GM18498 (cell line): ENCODE measurements around the gene CHRNA1.

Source experiments
- ATAC-seq: cut with Tn5 transposase; IDR thresholded peaks from one replicate; pipeline ENCODE4 v1.9.1; 2021; ENCODE audit warnings: mild to moderate bottlenecking, moderate library complexity; ENCODE audit not compliant: unreplicated experiment

CHRNA1 gene

GRCh38 chr2:174784316-174784715 lies 20.0 kb upstream of the CHRNA1 start:
- no peak for ATAC-seq

GRCh38 chr2:174781996-174782395 lies 17.7 kb upstream of the CHRNA1 start:
- no peak for ATAC-seq

- no peak for ATAC-seq
Observed at GRCh38 chr2:174781298-174781697, 17.0 kb upstream of the CHRNA1 start.

DNA sequence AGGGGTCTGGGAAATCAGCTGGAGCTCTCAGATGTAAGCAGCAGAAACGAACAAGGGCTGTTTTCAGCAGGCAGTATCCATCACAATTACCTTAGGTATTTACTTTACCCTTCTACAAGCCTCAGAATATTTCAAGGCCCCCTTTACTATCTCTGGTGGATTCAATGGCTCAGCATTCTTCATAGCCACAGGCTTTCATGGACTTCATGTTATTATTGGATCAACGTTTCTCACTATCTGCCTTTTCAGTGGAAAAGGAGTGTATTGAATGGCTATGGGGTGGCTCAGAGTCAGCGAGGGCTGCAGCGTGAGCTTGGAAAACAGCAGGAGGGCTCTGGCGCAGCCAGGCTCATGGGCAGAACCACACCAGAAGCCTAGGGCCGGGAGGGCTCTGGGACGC lies 16.6 kb upstream of the CHRNA1 start:
- ATAC-seq, result no peak

- ATAC-seq, result no peak
Observed at GRCh38 chr2:174780191-174780840, 16.0 kb upstream of the CHRNA1 start.

GRCh38 chr2:174779361-174779928 lies 15.2 kb upstream of the CHRNA1 start:
- ATAC-seq, result no peak

GRCh38 chr2:174778085-174778981 lies 14.1 kb upstream of the CHRNA1 start:
- ATAC-seq, result no peak

DNA sequence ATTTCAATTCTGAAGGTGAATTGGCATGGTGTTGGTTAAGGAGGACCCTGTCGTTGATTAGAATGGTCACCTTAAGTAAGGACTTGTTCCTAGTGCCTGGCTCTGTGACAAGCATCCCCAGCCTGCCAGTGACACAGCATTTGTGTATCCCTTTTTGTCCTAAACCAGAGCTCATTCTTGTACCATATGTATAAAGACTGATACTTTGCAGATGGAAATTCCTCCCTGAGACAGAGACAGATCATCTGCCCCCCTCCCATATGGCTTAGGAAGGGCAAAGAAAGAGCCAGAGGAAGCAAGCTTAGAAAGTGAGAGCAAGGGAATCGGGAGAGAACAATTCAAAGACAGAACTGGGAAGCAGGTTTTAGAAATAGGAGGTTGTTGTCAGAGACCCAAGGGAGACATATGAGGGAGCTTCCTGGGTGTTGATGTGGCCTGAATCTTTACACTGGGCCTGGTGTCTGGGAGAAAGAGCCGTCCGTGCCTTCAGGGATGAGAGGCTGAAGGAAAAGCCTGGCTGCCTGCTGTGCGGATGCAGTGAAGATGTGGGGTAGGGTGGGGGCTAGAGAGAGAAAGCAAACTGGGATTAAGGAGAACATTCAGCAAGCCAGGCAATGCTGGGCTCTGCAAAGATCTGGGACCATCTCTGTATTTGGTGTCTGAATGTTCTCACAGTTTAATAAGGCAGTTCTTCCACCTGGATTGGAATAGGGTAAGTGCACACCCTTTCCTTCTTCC lies 13.2 kb upstream of the CHRNA1 start:
- no peak for ATAC-seq

DNA sequence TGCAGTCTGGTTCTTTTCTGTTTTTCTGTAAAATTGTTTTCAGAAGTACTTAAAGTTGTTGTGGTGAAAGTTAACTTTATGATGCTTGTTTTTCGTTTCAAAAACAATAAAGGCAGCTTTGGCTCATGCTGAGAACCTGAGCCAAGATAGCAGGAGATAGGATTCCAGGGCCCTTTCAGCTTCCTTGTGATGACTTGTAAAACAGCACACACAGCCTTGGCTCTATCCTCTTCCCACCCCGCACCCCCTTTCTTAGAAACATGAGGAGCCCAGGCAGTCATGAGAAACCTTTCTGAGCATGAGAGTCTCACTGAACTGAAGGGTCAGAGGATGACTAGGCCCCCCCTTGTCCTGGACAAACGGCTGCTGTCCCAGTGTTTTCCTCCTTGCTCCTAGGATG lies 12.4 kb upstream of the CHRNA1 start:
- no peak for ATAC-seq

- ATAC-seq, result no peak
Observed at GRCh38 chr2:174776223-174776622, 12.0 kb upstream of the CHRNA1 start.

DNA sequence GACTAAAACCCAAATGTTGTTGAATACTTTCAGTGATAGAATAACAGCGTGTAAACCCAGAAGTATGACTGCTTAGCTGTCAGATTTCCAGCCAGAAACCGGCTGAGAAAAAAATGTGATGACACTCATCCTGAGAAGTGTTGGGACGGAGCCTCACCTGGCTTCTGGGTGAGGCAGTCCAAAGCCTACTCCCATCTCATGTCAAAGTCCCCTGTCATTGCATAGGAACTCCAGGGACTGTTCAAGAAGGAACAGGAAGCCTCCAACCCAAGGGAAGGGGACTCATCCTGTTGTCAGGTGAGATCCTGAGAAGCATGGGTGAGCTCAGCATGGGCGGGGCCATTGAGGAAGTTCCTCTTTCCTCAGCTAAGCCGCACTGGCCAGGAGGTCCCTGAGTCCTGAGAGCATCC lies 11.3 kb upstream of the CHRNA1 start:
- no peak for ATAC-seq

DNA sequence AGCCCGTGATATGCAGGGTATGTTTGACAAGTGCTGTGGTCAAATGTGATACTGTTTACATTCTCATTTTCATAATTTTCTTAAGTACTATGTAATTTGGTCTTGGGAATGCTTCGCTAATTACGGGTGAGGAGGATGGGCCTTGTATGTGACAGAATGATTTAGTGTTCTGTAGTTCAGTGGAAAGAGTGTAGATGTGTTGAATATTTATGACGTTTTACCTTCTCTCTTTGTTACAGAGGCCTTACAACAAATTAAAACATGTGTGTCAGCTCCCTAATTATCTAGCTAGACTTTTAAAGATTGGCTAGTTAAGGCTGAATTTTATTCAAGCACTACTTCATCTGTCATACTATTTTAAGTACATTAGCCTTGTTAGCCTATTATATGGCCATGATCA lies 10.6 kb upstream of the CHRNA1 start:
- ATAC-seq, result no peak

- no peak for ATAC-seq
Observed at GRCh38 chr2:174773215-174773614, 8.9 kb upstream of the CHRNA1 start.

DNA sequence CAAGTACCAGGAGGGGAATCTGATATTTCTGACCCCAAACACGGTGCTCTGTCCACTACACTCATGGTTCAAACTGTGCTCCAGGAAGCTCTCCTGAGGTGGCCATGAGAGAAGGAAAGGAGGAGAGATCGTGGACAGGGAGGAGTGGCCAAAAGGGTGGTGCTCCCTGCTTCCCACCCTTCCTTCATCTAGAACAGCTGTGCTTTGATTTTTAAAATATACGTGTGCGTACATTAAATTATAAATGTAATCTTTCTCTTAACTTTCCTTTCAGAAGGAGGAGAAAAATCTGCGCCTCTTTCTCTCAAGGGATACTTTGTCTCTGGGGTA lies 8.2 kb upstream of the CHRNA1 start:
- ATAC-seq, result no peak

DNA sequence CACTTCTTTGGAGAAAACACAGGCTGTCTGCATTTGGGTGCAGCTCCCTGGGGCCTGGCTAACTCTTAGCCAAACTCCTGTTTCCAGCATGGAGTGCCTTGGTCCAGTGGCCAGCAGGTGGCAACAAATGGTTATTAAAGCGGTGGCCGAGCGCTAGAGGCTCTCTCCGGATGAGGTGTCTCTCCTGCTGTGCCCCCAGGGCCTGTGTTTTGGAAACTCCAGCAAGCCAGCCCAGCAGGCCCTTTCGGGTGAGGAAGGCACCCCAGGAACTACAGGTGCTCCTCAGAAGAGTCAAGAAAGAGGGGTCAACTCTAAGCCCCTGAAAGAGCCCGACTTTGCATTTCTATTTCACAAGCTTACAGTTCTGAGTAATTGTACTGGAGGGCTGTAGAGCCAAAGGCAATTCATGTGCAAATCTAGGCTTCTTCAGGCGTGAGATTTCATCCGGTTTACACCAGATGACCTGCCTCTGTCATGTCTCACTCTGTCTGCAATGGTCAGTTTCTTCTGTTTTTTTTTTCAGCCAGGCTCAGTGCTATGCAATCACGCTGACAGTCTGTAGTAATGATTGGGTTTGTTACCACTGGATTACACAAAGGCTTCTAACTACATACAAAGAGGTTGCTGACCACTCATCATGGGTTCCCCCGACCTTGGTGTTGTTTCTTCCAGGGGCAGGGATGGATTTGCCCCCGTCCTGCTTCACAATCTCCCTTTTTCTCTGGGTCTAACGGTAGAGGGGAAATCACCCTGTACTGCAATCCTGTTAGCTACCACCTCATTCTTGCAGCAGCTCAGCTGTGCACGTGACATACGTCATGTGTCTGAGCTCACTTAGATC lies 7.6 kb upstream of the CHRNA1 start:
- peak; percentile 77 for ATAC-seq

DNA sequence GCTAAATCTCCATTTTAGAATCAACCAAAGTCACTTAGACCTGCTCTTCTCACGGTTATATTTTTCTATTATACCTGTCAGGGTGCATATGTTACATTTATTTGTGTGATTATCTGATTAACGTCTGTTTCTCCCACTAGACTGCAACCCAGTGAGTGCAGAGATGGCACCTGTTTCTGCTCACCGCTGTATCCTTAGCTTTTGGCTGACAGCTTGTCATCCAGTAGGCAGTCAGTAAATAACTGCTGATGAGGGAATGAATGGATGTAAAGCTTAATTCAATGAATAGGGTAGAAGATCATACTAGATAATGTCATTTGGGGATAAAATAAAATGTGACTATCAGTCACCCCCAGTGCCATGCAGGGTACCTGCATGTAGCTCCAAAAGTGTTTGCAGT lies 6.9 kb upstream of the CHRNA1 start:
- no peak for ATAC-seq

DNA sequence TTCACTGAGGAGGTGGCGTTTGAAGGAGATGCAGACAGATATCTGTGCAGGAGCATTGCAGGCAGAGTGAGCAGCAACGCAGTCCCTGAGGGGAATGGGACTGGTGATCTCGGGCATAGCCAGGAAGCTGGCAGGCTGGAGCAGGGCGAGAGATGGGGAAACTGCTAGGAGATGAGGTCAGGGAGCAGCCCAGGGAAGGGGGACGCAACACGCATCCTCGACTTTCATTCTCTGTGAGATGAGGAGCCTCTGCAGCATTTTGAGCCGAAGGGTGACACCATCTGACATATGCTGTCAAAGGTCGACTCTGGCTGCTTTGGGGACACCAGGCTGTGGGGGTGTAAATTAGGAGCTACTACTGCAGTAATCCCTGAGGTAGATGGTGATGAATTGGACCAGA lies 4.3 kb upstream of the CHRNA1 start:
- ATAC-seq, result no peak

- no peak for ATAC-seq
Observed at GRCh38 chr2:174766271-174766670, 2.0 kb upstream of the CHRNA1 start.

DNA sequence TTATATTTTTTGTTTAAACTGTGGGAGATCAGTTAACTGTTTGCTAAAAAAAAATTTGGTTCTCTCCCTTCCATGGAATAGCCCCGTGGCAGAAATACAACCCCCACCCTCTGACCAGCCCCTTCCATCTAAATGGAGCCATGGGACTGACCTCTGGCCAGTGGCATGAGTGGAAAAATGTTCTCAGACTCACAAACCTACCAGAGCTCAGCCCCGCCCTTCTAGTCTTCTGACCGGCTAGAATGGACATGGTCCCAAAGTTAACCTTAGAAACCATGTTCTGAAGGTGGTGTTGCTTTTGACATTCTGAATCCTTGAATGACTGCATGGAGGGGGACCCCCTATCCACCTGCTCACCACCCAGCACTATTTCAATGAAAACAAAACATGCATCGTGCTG lies 1.3 kb upstream of the CHRNA1 start:
- no peak for ATAC-seq

- ATAC-seq, result no peak
Observed at GRCh38 chr2:174763780-174764179, 492 bp downstream of the CHRNA1 start.

DNA sequence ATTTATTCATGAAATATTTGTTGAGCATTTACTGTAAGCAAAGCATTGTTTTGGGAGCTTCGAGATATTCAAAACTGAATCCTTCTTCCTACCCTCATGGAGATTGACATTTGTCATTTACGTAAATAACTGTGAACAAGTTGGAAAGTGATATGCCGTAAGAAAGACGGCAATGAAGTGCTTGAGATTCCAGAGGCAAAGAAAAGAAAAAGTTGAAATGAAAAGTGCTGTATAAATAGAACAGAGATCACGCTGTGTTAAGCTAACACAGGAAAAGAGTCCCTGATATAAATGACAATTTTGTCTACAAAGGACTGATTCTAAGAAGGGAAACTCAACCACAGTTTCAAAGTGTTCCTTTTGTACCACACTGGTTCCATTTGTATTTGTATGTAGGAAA lies 1.8 kb downstream of the CHRNA1 start:
- no peak for ATAC-seq
